OCI-LY3 (cell line): ENCODE results near the gene CYS1.

ENCODE experiments used
- CTCF ChIP-seq: fragments of 200-600, 300-600 bp; sonication (generic); IDR thresholded peaks from 2 replicates; pipeline ENCODE4 v1.5.1; 2014; ENCODE audit warnings: antibody characterized with exemption, low read length, low read depth
- EZH2phosphoT487 ChIP-seq: fragments of 200-600 bp; shearing (Covaris generic); IDR thresholded peaks from 2 replicates; pipeline ENCODE4 v1.6.1; 2018; ENCODE audit warnings: antibody characterized with exemption, mixed run types, low read depth

GRCh38 chr2:10078001-10078400 is 2.2 kb downstream of the CYS1 start:
- TF ChIP-seq CTCF = no peak
- TF ChIP-seq EZH2phosphoT487 = no peak
